HG03196 (cell line): Measurements from ENCODE around the gene TRPV4.
"Not testable (repeated sequence)": the region's sequence is repeated elsewhere in the genome, so short reads cannot be mapped to it uniquely, and the experiment has no call there.

Source experiments
- ATAC-seq: cut with Tn5 transposase; IDR thresholded peaks from one replicate; pipeline ENCODE4 v1.9.1; 2021; ENCODE audit not compliant: unreplicated experiment

Gene TRPV4

GRCh38 chr12:109833307-109834189 lies at the start of gene TRPV4:
Gene TRPV4 (minus strand): TSS chr12:109833398. CDS start chr12:109814796, 18,602 bp downstream.
- no peak for ATAC-seq

GRCh38 chr12:109881752-109882151 lies 48.6 kb upstream of the TRPV4 start:
- ATAC-seq: no peak

- ATAC-seq: no peak
Measured at GRCh38 chr12:109880938-109881337, 47.7 kb upstream of the TRPV4 start.

GRCh38 chr12:109880043-109880931 lies 47.1 kb upstream of the TRPV4 start, which contains the start of gene GLTP:
Gene GLTP (minus strand): TSS chr12:109880541. CDS start chr12:109880374, 167 bp downstream.
- ATAC-seq: peak; percentile 86

GRCh38 chr12:109879351-109880042 lies 46.3 kb upstream of the TRPV4 start:
- ATAC-seq: no peak

- no peak for ATAC-seq
Measured at GRCh38 chr12:109878749-109879148, 45.6 kb upstream of the TRPV4 start.

GRCh38 chr12:109878247-109878625 lies 45.0 kb upstream of the TRPV4 start:
- ATAC-seq: no peak

- no peak for ATAC-seq
Measured at GRCh38 chr12:109877504-109878246, 44.5 kb upstream of the TRPV4 start.

GRCh38 chr12:109876406-109876805 lies 43.2 kb upstream of the TRPV4 start:
- no peak for ATAC-seq

- ATAC-seq: no peak
Measured at GRCh38 chr12:109875572-109876131, 42.5 kb upstream of the TRPV4 start.

GRCh38 chr12:109873653-109874052 lies 40.5 kb upstream of the TRPV4 start:
- ATAC-seq: no peak

GRCh38 chr12:109871668-109872314 lies 38.6 kb upstream of the TRPV4 start:
- no peak for ATAC-seq

GRCh38 chr12:109870648-109871047 lies 37.5 kb upstream of the TRPV4 start:
- ATAC-seq: no peak

GRCh38 chr12:109868182-109869051 lies 35.2 kb upstream of the TRPV4 start:
- ATAC-seq: no peak

- ATAC-seq: no peak
Measured at GRCh38 chr12:109864916-109865315, 31.7 kb upstream of the TRPV4 start.

- ATAC-seq: no peak
Measured at GRCh38 chr12:109863847-109864712, 30.9 kb upstream of the TRPV4 start.

- not testable (repeated sequence) for ATAC-seq
Measured at GRCh38 chr12:109862491-109862890, 29.3 kb upstream of the TRPV4 start.
